ENCODE measurements around the gene PSKH1.

The PSKH1 gene

GRCh38 chr16:67943619-67944504 is 50.8 kb downstream of the PSKH1 start, which contains the start of gene LCAT (continued):
- no peak for TF ChIP-seq KLF1 (tag by site-specific recombination; IDR thresholded peaks at IDR 0.05)
- peak; percentile 47; the same call in 1 of the 2 replicates for TF ChIP-seq PRDM10 (tag by site-specific recombination; IDR thresholded peaks at IDR 0.05)
- no peak for TF ChIP-seq ZSCAN5A (tag by site-specific recombination; IDR thresholded peaks at IDR 0.05)
- TF ChIP-seq YY1 (tag by site-specific recombination; IDR thresholded peaks at IDR 0.05), result no peak
- TF ChIP-seq ATF2 (tag by site-specific recombination; IDR thresholded peaks at IDR 0.05; ENCODE audit: low read depth), result no peak
- TF ChIP-seq ZNF521 (tag by site-specific recombination; IDR thresholded peaks at IDR 0.05), result no peak
- TF ChIP-seq ZNF645 (tag by site-specific recombination; IDR thresholded peaks at IDR 0.05), result no peak
- no peak for TF ChIP-seq ZNF311 (tag by site-specific recombination; IDR thresholded peaks at IDR 0.05; ENCODE audit: borderline replicate concordance)
- TF ChIP-seq ZNF280D (tag by site-specific recombination; IDR thresholded peaks at IDR 0.05), result no peak
- no peak for TF ChIP-seq ZNF548 (tag by site-specific recombination; IDR thresholded peaks at IDR 0.05)
- no peak for TF ChIP-seq ZNF146 (tag by site-specific recombination; IDR thresholded peaks at IDR 0.05)
- no peak for TF ChIP-seq ZNF223 (tag by site-specific recombination; IDR thresholded peaks at IDR 0.05)
- no peak for TF ChIP-seq AEBP2 (tag by site-specific recombination; IDR thresholded peaks at IDR 0.05; ENCODE audit: borderline replicate concordance)
- no peak for TF ChIP-seq ZBTB11 (tag by site-specific recombination; conservative IDR thresholded peaks at IDR 0.05; ENCODE audit: low read depth)
- 0 out of 2 replicates have a peak, but pooled peaks have one; percentile 25 for TF ChIP-seq CTCF (tag by site-specific recombination; IDR thresholded peaks at IDR 0.05)
- TF ChIP-seq ELK4 (IDR thresholded peaks at IDR 0.05; ENCODE audit: borderline replicate concordance, low read depth, low read length), result no peak
- no peak for TF ChIP-seq ZNF169 (tag by site-specific recombination; IDR thresholded peaks at IDR 0.05)
- TF ChIP-seq ZFP37 (tag by site-specific recombination; IDR thresholded peaks at IDR 0.05), result no peak
